GM11168 (cell line): ENCODE results near the gene ARGLU1.

Experiments used
- in situ Hi-C: fragments of 300-500 bp; cut with MboI; formaldehyde crosslinking; loops from one replicate; pipeline ENCODE4 v1.12.0; 2022; ENCODE audit warnings: low sequenced_read_pairs; ENCODE audit not compliant: unreplicated experiment

The ARGLU1 gene

DNA sequence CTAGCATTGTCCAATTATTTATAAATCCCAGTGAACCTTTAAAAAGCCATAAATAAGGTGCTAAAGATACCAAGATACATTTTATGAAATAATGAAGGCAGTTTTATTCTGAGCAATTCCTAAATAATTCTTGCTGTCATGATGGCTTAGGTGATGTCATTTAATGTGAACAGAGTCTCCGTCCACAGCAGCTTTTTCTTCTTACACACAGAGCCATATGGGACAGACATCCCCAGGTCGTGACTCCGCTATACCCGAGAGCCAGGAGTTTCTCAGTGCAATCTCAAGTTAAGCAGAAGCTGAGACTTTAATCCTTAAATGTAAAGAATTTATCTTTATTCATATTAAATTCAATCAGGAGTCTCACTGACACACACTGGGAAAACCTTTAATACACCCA is 62.2 kb downstream of the ARGLU1 start:
- in situ Hi-C loops = no loop called here

DNA sequence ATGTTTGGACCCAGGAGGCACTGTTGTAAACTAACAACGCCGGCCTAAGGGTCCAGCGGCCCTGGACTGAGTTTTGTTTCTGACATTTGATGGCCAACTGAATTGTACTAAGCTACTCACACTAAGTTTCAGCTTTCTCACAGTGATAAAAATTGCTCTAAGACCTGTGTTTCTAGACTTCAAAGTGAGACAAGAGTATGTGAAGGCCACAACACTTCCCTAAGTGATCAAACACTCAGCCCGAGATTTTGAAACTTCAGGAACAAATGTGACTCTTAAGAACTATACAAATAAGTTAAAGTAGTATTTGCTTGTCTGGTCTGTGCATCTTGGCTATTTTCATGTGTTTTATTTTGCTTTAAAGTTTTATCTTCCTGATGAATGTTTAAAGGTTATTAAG is 62.6 kb downstream of the ARGLU1 start:
- in situ Hi-C loops = no loop called here

DNA sequence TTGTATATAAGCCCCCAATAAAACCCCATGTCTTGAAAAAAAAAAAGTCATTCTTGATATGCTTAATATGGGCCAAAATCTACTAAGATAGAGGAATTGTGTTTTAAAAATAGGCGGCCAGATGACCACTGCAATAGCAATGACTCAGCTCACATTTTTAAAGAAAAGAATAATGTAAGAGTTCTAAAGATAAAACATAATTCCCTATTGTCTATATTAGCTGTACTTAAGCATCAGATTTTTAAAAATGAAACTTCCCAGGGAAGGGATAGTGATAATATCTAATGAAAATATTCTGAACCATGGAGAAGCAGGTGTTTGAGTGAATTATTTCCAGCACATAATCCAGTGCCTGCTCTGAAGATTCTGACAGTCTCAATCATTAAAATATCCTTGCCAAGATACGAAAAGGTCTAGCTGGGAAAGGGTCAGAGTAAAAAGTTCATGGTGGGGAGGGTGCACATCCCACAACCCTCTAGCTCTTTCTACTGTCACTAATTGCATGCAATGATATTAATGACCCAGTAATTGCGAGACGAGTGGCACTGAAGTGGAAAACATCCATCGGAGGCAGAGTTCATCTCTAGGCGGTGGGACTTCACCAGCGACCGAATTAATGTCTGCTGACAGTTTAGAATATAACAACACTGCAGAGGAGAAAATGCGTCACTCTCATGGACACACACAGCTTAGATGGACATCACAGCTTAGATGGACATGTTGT is 64.0 kb downstream of the ARGLU1 start:
- in situ Hi-C loops = no loop called here

DNA sequence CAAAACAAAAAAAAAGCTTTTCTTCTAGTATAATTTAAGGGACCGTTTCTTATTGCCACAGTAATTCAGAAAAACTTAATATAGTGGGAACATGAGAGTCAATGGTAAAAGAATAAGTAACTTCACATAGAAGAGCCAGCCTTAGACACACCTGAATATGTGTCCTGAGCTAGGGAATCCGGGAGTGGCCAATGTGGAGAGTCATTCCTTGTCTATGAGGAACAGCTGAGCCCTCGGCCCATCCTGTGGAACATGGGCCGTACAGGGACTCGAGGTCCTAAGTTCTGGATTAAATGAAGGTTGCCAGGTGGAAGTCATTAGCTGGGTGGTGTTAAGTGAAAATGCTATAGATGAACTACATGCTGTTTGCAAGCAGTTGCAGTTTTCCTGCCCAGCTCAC is 64.7 kb downstream of the ARGLU1 start:
- in situ Hi-C loops = no loop called here

DNA sequence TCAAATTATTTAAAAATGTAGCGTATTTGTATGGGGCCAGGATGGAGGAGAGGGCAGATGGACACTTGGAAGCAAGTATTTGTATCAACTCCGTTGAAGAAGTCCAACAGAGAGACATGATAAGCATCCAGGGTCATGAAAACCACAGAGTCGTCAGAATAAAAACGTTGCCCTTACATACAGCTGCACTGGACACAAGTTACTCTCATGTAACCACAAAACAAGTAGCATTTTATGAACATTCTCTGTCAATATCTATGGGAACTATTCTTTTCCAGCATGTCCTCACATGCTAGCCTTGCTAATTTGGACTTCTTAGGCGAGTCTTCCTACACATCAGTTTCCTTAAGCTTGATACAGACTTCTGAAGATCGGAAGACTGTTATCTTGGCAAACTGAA is 67.5 kb downstream of the ARGLU1 start:
- in situ Hi-C loops = no loop called here

DNA sequence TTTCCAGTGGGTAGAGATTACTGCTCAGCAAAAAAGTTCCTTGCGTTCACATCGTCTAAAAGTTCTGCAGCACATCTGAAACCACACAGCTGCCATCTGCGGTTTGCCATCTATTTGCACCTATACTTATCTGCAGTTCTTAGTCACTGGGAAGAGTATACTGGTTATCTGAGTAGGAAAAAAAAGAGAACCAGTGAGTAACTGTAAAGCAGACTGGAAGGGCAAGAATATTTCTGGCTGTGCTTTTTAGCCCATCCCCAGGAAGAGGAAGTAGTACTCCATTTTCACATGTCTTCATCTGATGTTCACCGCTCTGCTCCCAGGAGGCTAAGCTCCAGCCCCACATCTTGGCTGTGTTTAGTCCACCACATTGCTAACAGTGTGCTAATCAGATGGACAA is 68.0 kb downstream of the ARGLU1 start:
- in situ Hi-C loops = no loop called here

DNA sequence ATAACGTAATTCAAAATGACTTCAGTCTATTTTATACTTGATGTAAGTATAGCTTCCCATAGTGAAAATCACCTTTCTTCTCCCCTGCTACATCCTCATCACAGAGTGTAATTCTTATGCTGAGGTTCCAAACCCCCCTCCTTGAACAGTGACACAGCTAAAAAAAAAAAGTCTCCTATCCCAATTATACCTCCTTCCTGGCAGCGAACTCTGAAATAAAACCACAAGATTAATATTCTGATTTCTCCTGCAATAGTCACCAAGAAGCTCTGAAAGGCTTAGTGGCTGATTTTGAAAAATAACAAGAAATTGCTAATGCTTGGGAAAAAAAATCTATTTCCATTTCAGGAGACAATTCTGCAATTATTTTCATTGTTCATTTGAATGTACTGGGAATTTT is 68.8 kb downstream of the ARGLU1 start:
- in situ Hi-C loops = no loop called here

DNA sequence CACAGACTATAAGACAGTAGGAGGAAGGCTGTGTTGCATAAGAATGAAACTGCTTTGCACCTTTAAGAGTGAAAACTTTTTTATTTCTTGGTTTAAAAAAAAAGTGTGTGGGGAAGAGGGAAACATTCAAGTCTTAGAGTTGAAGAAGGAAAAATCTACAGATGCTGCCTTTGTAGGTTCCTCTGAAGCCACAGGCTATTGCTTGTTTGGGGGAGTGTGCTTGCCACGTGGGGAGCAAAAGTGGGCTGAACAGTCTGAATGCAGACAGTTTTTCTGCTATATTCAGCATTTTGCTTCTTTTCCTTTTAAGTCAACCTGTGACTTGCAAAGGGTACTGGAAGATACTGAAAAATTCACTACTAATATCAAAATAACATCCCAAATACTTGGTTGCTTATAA is 69.4 kb downstream of the ARGLU1 start:
- in situ Hi-C loops = no loop called here

DNA sequence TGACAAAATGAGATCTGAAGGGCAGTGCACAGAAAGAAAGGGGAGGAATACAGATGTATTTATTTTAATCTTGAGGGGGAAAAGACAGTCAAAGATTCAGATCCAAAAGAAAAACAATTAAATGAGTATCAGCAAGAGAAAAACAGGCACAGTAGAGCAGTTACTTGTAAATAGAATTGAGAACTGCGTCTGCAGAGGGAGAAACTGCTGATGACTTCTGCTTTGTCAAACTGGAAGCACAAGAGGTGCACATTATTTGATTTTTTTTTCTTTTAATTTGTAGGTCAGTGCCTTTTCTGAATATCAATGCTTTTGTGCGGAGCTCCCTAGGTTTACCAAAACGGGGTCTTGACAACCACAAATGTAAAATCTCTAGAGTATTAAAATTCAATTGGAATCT is 69.8 kb downstream of the ARGLU1 start:
- in situ Hi-C loops = no loop called here

DNA sequence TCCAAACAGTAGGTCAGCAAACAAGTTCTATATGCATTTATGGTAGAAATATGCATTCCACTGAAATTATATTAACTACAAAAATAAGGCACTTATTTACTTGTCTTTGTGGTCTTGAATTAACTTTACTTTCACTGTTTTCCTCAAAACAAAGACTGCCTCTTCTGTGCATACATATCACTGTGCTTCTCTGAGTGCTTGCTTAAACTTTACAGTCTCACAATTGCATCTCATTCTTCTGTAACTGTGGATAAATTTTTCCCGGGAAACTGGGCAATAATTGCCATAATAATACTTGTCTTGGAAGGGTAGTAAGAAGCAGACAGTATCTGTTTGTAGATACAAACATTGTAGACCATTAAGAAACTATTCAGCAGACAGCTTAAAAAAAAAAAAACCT is 70.9 kb downstream of the ARGLU1 start:
- in situ Hi-C loops = no loop called here

DNA sequence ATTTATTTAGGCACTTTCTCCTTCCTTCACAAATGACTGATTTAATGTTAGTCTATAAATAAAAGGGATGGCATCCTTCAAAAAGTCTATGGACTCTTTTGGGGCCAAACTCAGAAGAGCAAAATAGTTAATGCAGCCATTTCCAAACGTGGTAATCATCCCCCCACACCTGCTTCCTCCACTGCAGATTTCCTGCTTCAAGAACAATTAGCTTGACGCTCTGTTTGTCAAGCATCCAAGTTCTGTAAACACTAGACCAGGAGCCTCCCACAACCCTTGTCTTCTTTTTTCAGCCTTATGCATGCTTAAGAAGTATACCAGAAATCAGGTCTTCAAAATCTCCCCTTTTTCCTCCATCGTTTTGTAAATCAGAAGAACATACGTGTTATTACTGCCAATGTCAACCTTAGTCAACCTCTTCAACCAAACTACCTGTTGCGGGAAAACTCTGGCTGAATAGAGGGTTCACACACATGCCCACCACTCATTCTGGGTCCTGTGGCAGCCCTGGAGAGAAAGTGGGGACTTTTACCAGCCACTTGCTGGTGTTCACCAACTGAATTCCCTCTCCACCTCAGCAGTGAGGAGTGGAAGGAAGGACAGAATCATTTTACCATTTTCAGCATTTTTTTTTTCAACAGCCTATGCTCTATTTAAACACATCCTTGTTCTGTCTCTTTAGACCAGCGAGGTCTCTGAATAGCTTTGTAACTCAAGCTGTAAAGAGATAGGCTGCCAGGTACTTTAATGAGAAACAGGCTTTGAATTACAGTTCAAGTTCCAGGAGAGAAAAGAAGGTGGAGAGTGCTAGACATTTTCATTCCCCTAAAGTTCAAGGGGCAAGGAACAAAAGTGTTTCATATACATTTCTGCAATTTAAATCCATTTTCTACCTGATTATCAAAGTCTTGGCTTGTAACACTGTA is 71.6 kb downstream of the ARGLU1 start:
- in situ Hi-C loops = no loop called here

DNA sequence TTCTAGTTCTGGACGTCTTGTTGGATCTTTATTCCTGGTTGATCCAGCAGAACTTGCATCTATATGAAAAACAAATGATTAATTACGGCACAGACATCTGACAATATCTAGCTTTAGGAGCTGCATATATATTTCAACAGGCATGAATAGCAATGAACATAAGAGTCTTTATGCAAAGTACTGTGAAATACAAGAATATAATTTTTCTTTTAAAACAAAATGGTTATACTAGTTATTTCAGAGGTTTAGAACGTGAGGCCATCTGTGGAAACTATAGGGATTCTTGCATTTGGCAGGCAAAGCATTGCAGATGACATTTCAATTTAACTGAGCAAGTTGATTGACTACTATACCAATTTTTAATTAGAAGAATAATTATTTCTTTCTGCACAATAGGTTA is 73.0 kb downstream of the ARGLU1 start:
- in situ Hi-C loops = no loop called here

DNA sequence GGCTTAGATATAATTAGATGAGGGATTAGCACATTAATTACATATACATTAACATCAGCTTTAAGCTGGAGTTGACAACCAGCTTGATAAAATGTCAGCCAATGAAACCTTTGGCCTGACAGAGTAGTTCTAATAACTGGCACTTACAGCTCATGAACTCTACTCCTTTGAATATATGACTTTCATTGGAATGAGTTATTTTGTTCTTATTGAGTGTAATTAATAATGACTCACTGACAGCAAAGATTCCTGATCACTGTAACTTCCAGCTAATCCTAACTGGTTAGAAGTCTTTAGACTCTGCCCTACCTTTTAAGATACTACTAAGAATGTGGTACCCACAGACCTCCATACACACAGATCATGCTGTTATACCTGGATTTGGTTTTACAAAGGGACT is 73.4 kb downstream of the ARGLU1 start:
- in situ Hi-C loops = no loop called here

DNA sequence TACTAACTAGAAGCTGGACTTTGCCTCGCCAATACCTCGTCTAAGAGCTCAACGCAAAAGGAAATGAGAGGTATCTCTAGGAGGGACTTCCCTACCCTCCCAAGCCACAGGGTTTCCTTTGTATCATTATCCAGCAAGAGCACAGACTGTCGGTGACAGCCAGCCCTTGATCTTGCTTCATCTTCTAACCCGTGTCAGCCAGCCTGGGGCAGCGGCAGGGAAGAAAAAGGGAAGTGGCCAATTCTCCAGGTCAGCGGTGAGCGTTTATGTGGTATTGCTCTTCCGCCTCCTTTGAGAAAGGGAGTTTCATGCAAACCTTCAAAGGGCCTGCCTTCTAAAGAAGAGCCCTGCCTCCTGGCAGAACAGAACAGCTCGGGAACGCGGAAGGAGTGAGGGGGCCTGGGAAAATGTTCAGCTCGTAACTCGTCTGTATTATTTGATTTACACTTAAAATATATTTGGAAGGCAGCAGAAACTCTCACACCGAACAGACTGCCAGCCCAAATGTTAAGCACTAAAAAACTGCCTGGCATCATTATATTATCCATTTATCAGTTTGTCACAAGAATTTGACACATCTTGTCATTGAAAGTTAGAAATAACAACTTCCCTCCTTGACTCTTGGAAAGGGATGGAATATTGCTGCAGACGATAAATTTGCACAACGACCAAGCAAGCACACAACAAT is 74.3 kb downstream of the ARGLU1 start:
- in situ Hi-C loops = no loop called here

DNA sequence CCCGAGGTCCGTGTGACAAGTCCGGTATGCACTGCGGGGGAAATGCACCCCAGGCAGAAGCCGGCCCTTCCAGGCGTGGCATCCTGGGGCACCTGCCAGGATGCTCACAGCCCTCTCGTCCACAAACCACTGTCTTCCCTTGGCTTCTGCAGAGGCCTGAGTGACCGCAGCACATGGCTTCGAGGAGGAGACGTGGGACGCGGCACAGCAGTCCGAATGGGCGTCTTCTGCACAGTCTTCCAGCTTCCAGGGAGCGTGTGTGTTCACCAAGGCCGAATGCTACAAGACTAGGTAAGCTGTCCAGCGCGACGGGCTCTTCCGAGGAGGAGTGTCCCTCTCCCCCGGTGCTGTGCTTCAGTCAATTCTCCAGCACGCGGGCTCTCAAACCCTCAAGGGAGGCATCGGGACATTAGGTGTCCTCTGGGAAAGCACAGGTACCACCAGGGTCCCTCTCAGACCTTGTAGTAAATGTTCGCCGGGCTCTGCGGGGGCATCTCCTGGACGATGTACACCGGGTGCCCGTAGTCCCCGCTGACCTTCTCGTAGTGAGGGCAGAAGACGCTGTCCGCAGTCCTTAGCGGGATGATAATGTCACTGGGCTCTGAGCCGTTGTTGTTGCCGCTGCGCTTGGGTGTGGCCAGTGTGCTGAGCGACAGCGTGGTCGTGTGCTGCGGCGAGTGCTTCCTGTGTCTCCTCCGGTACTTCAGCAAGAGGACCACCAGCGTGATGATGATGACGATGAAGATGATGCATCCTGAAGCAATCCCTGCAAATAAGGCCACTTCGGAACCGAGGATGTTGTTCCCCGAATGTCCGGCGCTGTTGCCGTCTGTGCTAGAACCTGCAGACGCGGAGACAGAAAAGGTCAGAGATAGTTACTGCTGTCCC is 75.1 kb downstream of the ARGLU1 start:
- in situ Hi-C loops = no loop called here

DNA sequence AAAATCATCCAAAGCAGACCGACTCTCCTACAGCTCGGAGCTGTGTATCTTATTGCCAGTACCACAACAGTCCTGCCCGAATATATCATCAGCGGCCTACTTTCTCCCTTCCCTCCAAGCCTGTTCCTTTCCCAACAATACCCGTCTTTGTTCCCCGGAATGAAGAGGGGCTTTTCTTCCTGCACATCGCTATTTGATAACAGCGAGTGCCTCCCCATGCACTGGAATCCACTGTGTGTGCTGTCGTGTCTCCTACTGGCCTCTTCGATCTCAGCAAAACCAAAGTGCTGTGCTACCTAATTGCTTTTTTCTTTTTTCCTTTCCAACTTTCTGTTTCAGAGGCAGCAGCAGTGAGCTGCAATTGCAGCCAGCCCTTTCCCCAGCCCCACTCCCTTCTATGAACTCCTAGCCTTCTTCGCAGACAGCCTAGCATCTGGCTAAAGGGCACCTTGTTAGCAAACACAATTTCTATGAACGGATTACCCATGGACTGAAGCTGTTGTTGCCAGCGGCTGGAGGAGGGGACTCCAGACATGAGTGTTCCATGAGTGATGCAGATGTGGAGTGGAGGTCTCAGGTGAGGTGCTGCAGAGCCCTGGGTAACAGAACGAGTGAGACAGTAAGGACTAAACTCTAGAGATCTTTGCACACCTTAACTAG is 75.9 kb downstream of the ARGLU1 start:
- in situ Hi-C loops = no loop called here
